Sigmoid colon (tissue), 7 donors: Measurements from ENCODE around the gene ASCL3. TPM values are rescaled to one million over a fixed set of nuclear protein-coding genes. Genes with fewer than 3 reads are reported as not detected.

ENCODE experiments used
- DNase-seq: peaks from one replicate; pipeline ENCODE4 v3.0.0-alpha.2; 2019
- H3K27ac ChIP-seq, 4 donors: fragments of 200-600 bp; sonication (generic); one replicate each; pipeline ENCODE4 v1.5.1; 2016 to 2019; ENCODE audit warnings: mild to moderate bottlenecking in 1 of 4
- H3K27me3 ChIP-seq, 3 donors: fragments of 200-600 bp; sonication (generic); one replicate each; pipeline ENCODE4 v1.5.1; 2019; ENCODE audit warnings: mild to moderate bottlenecking in 1 of 3
- H3K36me3 ChIP-seq, 4 donors: fragments of 200-600 bp; sonication (generic); one replicate each; pipeline ENCODE4 v1.5.1; 2016 to 2019
- H3K4me1 ChIP-seq, 4 donors: fragments of 200-600 bp; sonication (generic); one replicate each; pipeline ENCODE4 v1.5.1; 2017 to 2019
- H3K4me3 ChIP-seq, 4 donors: fragments of 200-600 bp; sonication (generic); one replicate each; pipeline ENCODE4 v1.5.1; 2017 to 2019; ENCODE audit warnings: mild to moderate bottlenecking in 2 of 4, moderate library complexity in 1 of 4
- H3K9me3 ChIP-seq, 4 donors: fragments of 200-600 bp in 3 of 4; sonication (generic) in 3 of 4; one replicate each; pipeline versions ENCODE4 v1.5.1 to v1.6.1; 2013 to 2019
- EP300 ChIP-seq, 4 donors: sonication (generic); formaldehyde crosslinking; IDR thresholded peaks; one replicate each; pipeline ENCODE4 v1.6.1; 2017; ENCODE audit warnings: antibody characterized with exemption in 4 of 4
- POLR2A ChIP-seq, 2 donors: fragments of 450-650 bp; IDR thresholded peaks; one replicate each; pipeline ENCODE4 v1.6.1; 2016; ENCODE audit warnings: antibody characterized with exemption in 2 of 2, mild to moderate bottlenecking in 2 of 2, moderate library complexity in 2 of 2
- POLR2AphosphoS5 ChIP-seq, 4 donors: sonication (generic); formaldehyde crosslinking; IDR thresholded peaks; one replicate each; pipeline ENCODE4 v1.6.1; 2017; ENCODE audit warnings: antibody characterized with exemption in 4 of 4
- WGBS, 2 donors: extraction: QIAGEN DNeasy Blood & Tissue Kit; methylation state at CpG; one replicate each; pipeline ENCODE4 v1.1.7; 2013; 5-methylcytosine and 5-hydroxymethylcytosine counted together
- intact Hi-C: fragments of 100-400 bp; cut with DNase I; formaldehyde crosslinking; loops from one replicate; pipeline ENCODE4 v1.15.1; 2023
- polyA plus RNA-seq, 3 donors: library from polyadenylated mRNA; stranded (reverse); fragments of 200-250 nt; gene quantifications; one replicate each; pipeline ENCODE4 v1.2.3, GENCODE V29; 2013
- total RNA-seq, 4 donors: library from RNA; depleted of rRNA; stranded (reverse); fragments of >200 nt; gene quantifications; one replicate each; pipeline ENCODE4 v1.1.0, GENCODE V29; 2016
- TF ChIP-seq, protein P1 (sequence below), 4 experiments: fragments of 450-650 bp in 3 of 4; fragments of 200-600 bp in 1 of 4; IDR thresholded peaks; one replicate each; pipeline ENCODE4 v1.5.1; 2016 to 2019; ENCODE audit warnings: antibody characterized with exemption in 4 of 4, mild to moderate bottlenecking in 3 of 4, moderate library complexity in 2 of 4
- donor health status: healthy with polysubstance abuse.
- donor health status: Bipolar disorder and iron deficiency.
- donor health status: healthy.

The ASCL3 gene
- total and polyA plus RNA-seq, 7 donors: not detected

DNA sequence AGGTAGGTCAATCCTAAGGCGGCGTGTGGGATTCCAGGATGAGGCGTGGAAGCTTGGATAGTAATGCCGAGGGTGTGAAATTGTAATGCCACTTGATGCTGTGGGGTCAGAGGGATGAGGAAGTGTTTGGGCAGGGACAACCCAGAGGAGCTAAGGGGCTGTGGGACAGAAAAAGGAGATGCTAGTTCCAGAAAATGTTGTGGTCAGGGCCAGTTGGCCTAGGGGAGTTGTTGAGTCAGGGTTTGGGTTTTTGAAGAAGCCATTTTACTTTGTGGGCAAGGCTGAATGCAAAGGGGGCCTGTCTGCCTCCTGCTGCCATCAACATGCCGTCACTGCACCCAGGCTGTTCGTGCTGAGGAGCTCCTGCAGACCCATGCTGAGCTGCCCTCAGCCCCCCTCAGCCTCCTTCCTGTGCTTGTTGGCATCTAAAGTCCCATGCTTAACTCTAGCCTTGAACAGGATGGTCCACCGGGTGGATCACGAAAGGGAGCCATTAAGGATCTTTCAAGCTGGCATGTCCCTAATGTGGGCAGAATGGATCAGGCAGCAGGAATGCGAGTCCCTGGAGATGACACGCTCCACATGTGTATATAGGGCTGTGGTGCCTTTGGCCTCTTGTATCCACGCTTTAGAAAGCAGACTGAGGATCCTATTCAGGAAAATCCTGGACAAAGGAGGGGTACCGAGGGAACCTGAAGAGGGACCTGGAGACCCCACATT is 12.2 kb downstream of the ASCL3 start:
- Histone ChIP-seq H3K36me3 (no peaks in the 10 kb centered on the region), H3K27ac (no peak overlapping the region), H3K4me1 (no peaks in the 10 kb centered on the region), H3K9me3 (no peaks in the 10 kb centered on the region), H3K4me3 (no peak overlapping the region), H3K27me3 (no peaks in the 10 kb centered on the region)
- intact Hi-C loops: no loop called here
- TF ChIP-seq POLR2A (IDR thresholded peaks at IDR 0.05) (no peak), EP300 (IDR thresholded peaks at IDR 0.05) (no peak), POLR2AphosphoS5 (IDR thresholded peaks at IDR 0.05) (no peak)
- TF ChIP-seq, protein P1, sequence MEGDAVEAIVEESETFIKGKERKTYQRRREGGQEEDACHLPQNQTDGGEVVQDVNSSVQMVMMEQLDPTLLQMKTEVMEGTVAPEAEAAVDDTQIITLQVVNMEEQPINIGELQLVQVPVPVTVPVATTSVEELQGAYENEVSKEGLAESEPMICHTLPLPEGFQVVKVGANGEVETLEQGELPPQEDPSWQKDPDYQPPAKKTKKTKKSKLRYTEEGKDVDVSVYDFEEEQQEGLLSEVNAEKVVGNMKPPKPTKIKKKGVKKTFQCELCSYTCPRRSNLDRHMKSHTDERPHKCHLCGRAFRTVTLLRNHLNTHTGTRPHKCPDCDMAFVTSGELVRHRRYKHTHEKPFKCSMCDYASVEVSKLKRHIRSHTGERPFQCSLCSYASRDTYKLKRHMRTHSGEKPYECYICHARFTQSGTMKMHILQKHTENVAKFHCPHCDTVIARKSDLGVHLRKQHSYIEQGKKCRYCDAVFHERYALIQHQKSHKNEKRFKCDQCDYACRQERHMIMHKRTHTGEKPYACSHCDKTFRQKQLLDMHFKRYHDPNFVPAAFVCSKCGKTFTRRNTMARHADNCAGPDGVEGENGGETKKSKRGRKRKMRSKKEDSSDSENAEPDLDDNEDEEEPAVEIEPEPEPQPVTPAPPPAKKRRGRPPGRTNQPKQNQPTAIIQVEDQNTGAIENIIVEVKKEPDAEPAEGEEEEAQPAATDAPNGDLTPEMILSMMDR (IDR thresholded peaks at IDR 0.05): no peak
- 93 to 94% methylated on average over 12 of the region's 12 CpGs for WGBS, 2 donors
- DNase-seq: no peak

DNA sequence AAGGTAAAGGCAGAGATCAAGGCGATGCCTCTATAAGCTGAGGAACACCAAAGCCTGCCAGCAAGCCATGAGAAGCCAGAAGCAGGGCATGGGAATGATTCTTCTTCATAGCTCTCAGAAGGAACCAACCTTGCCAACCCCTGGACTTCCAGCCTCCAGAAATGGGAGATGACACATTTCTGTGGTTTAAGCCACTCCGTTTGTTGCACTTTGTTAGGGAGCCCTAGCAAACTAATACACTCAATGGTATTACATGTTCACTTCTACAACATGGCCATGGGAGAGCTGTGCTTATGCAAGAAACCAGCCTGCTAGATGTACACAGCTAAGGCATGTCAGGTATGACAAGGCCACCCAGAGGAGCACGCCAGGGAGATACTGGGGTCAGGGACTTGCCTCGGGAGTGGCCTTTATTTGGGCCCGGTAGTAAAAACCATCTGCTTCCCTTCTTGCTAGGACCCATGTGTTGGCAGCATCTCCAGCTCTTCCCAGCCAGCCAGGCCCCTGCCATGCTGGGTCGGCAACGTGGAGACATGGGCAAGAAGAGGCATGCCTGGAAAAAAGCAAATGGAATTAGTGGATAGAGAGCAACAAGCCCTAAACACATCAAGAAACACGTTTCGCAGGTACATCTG is 13.7 kb downstream of the ASCL3 start:
- TF ChIP-seq, protein P1 (IDR thresholded peaks at IDR 0.05): no peak
- TF ChIP-seq EP300 (IDR thresholded peaks at IDR 0.05): no peak
- Histone ChIP-seq H3K4me3 (no peak overlapping the region), H3K27ac (no peak overlapping the region), H3K27me3 (no peaks in the 10 kb centered on the region), H3K36me3 (peaks cover 0 to 6% (median 0%) of the 10 kb centered on the region in 4 donors), H3K4me1 (no peaks in the 10 kb centered on the region), H3K9me3 (no peaks in the 10 kb centered on the region)
- no peak for DNase-seq
- intact Hi-C loops: no loop called here
- WGBS, 2 donors: 85 to 92% methylated on average over 9 of the region's 9 CpGs

DNA sequence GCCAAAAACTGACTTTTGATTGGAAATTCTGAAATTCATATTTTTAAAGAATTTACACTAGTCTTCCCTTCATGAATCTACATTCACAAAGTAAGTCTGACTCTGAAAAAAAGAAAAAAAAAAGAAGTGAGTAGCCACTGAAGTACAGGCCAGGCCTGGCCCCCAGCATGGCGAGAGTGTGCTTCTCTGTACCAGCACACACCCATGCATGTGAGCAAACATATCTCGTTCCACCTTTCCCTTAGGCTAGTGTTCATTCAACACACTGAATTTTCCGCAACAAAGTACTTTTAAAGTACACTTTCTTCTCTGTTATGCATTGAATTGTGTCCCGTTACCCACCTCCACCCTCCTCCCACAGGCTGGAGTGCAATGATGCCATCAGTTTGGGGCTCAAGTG is 14.6 kb downstream of the ASCL3 start:
- Histone ChIP-seq H3K4me1 (no peaks in the 10 kb centered on the region), H3K9me3 (no peaks in the 10 kb centered on the region), H3K27ac (no peak overlapping the region), H3K27me3 (no peaks in the 10 kb centered on the region), H3K36me3 (peaks cover 0 to 13% (median under 1%) of the 10 kb centered on the region in 4 donors), H3K4me3 (no peak overlapping the region)
- DNase-seq: no peak
- WGBS, 2 donors: 87 to 92% methylated on average over 4 of the region's 4 CpGs
- TF ChIP-seq POLR2AphosphoS5 (IDR thresholded peaks at IDR 0.05): no peak
- TF ChIP-seq POLR2A (IDR thresholded peaks at IDR 0.05): no peak
- TF ChIP-seq, protein P1 (IDR thresholded peaks at IDR 0.05): no peak
- TF ChIP-seq EP300 (IDR thresholded peaks at IDR 0.05): no peak
- intact Hi-C loops: no loop called here

DNA sequence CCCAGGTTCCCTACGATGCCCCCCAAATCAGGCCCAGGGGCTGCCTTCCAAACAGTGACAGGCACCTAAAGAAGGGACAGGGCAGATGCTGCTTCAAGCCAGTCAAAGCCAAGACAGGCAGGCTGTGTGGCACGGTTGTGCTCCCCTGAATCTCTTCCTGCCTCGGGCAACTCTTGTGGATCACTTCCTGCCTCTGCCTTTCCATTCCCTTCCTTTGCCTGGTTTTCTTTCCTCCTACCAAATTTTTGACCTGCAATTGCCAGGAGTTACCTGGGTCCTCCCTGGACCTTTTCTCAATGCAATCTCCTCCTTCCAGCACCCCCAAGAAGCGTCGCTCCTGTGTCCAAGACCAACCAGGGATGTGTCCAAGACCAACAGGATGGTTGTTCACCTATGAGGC is 15.6 kb downstream of the ASCL3 start:
- no peak overlapping the region for H3K4me3 ChIP-seq
- H3K9me3 ChIP-seq: no peaks in the 10 kb centered on the region
- no peaks in the 10 kb centered on the region for H3K4me1 ChIP-seq
- WGBS, 2 donors: 89 to 93% methylated on average over 5 of the region's 5 CpGs
- no peak for TF ChIP-seq POLR2A (IDR thresholded peaks at IDR 0.05)
- no peak for TF ChIP-seq EP300 (IDR thresholded peaks at IDR 0.05)
- TF ChIP-seq, protein P1 (IDR thresholded peaks at IDR 0.05): no peak
- TF ChIP-seq POLR2AphosphoS5 (IDR thresholded peaks at IDR 0.05): no peak
- DNase-seq: no peak
- intact Hi-C loops: no loop called here
- no peaks in the 10 kb centered on the region for H3K27me3 ChIP-seq
- H3K36me3 ChIP-seq: peaks cover 0 to 23% (median 4%) of the 10 kb centered on the region in 4 donors
- H3K27ac ChIP-seq: no peak overlapping the region
